ENCODE data around the gene CLTCL1. TPM values are rescaled to one million over a fixed set of nuclear protein-coding genes. Genes with fewer than 3 reads are reported as not detected.

The CLTCL1 gene
- total RNA-seq, 1 experiment from 2014 or later = 7.1 TPM

- TF ChIP-seq ZNF274 (IDR thresholded peaks at IDR 0.05; ENCODE audit: low read depth, low read length) = no peak
- TF ChIP-seq EZH2 (IDR thresholded peaks at IDR 0.05) = no peak
- TF ChIP-seq MAX (IDR thresholded peaks at IDR 0.05) = no peak
- no peak for TF ChIP-seq EGR1 (IDR thresholded peaks at IDR 0.05; ENCODE audit: low read depth)
These were observed 74.9 kb downstream of the CLTCL1 start (continued) for GRCh38 chr22:19216579-19216978.

- Histone ChIP-seq H3K4me1 (ENCODE audit: control insufficient read depth in 1 of 2, insufficient read depth in 2 of 2, low read length in 2 of 2) (peaks cover 0 to 5% of the 10 kb centered on the region in 2 experiments; a peak in 2 of 4 replicates), H3K4me2 (ENCODE audit: low read length) (no peak overlapping the region), H3K27me3 (ENCODE audit: insufficient read depth, low read length) (no peaks in the 10 kb centered on the region), H2AFZ (ENCODE audit: low read depth, low read length, poor library complexity, severe bottlenecking) (no peak overlapping the region), H3K9me3 (ENCODE audit: control insufficient read depth in 1 of 2, insufficient read depth in 1 of 2, low read depth in 1 of 2, low read length in 2 of 2) (no peaks in the 10 kb centered on the region), H3K36me3 (ENCODE audit: control insufficient read depth in 1 of 2, insufficient read depth in 2 of 2, low read length in 2 of 2) (0 out of 4 replicates have a peak, but pooled peaks cover 0 to 6% of the 10 kb centered on the region in 2 experiments), H3K9ac (ENCODE audit: low read length) (no peak overlapping the region), H3K27ac (ENCODE audit: low read depth, low read length) (no peak overlapping the region), H4K20me1 (ENCODE audit: insufficient read depth) (no peaks in the 10 kb centered on the region), H3K9me2 (ENCODE audit: insufficient read depth) (no peaks in the 10 kb centered on the region), H3K79me2 (ENCODE audit: insufficient read depth, low read length) (no peaks in the 10 kb centered on the region), H3K4me3 (replicated peaks in 1 of 2; ENCODE audit: low read depth in 1 of 2, low read length in 2 of 2) (no peak overlapping the region)
- BruUV-seq (replicated peaks) = no TSS peak
- no peak for ATAC-seq
- ChIA-PET CTCF (no interaction called here), POLR2A (no interaction called here), RAD21 (ENCODE audit: low non-redundant PET in 1 of 2, low total read pairs in 2 of 2, uncharacterized antibody in 2 of 2, unreplicated experiment in 2 of 2) (no interaction called here)
- TF ChIP-seq CEBPB (IDR thresholded peaks at IDR 0.05; ENCODE audit: low read depth) (no peak), CBX3 (IDR thresholded peaks at IDR 0.05; ENCODE audit: low read depth) (no peak), FOSL1 (IDR thresholded peaks at IDR 0.05; ENCODE audit: low read depth) (no peak), EZH2 (IDR thresholded peaks at IDR 0.05) (no peak), JUND (IDR thresholded peaks at IDR 0.05) (no peak)
- no peak for DNase-seq (ENCODE audit: low read depth, low spot score)
- intact Hi-C loops (cut with micrococcal nuclease) = no loop called here
These were observed 76.2 kb downstream of the CLTCL1 start for GRCh38 chr22:19215360-19215759.

GRCh38 chr22:19214078-19214473 is 77.4 kb downstream of the CLTCL1 start:
- Histone ChIP-seq H3K4me1 (ENCODE audit: control insufficient read depth in 1 of 2, insufficient read depth in 2 of 2, low read length in 2 of 2) (peaks cover 0 to 5% of the 10 kb centered on the region in 2 experiments; a peak in 2 of 4 replicates), H3K9me3 (ENCODE audit: control insufficient read depth in 1 of 2, insufficient read depth in 1 of 2, low read depth in 1 of 2, low read length in 2 of 2) (no peaks in the 10 kb centered on the region), H3K4me3 (replicated peaks in 1 of 2; ENCODE audit: low read depth in 1 of 2, low read length in 2 of 2) (no peak overlapping the region), H3K79me2 (ENCODE audit: insufficient read depth, low read length) (no peaks in the 10 kb centered on the region), H3K9me2 (ENCODE audit: insufficient read depth) (no peaks in the 10 kb centered on the region), H3K4me2 (ENCODE audit: low read length) (no peak overlapping the region), H4K20me1 (ENCODE audit: insufficient read depth) (no peaks in the 10 kb centered on the region), H3K27ac (ENCODE audit: low read depth, low read length) (no peak overlapping the region), H3K27me3 (ENCODE audit: insufficient read depth, low read length) (no peaks in the 10 kb centered on the region), H2AFZ (ENCODE audit: low read depth, low read length, poor library complexity, severe bottlenecking) (no peak overlapping the region), H3K9ac (ENCODE audit: low read length) (no peak overlapping the region), H3K36me3 (ENCODE audit: control insufficient read depth in 1 of 2, insufficient read depth in 2 of 2, low read length in 2 of 2) (0 out of 4 replicates have a peak, but pooled peaks cover 0 to 6% of the 10 kb centered on the region in 2 experiments)
- TF ChIP-seq POLR2A (IDR thresholded peaks at IDR 0.05; ENCODE audit: borderline replicate concordance, extremely low read depth, insufficient read depth, insufficient read length) = no peak
- no peak for TF ChIP-seq JUND (IDR thresholded peaks at IDR 0.05)
- TF ChIP-seq ZBTB33 (IDR thresholded peaks at IDR 0.05; ENCODE audit: extremely low read depth, insufficient replicate concordance, low read length) = no peak
- TF ChIP-seq POLR2AphosphoS5 (IDR thresholded peaks at IDR 0.05; ENCODE audit: low read depth, low read length) = no peak
- no peak for TF ChIP-seq SIN3A (IDR thresholded peaks at IDR 0.05; ENCODE audit: low read depth)
- RAD21 ChIA-PET (ENCODE audit: low non-redundant PET in 1 of 2, low total read pairs in 2 of 2, uncharacterized antibody in 2 of 2, unreplicated experiment in 2 of 2) = no interaction called here
- POLR2A ChIA-PET = interaction anchor here (0.7 kb wide), 1 partner anchor 39 kb away, joined by 3 read pairs; no protein-coding TSS in a partner anchor
- no TSS peak for BruUV-seq (replicated peaks)
- intact Hi-C loops (cut with micrococcal nuclease) = no loop called here
- ATAC-seq (no peak), DNase-seq (ENCODE audit: low read depth, low spot score) (no peak)
- CTCF ChIA-PET = no interaction called here
